CD4-positive, alpha-beta memory T cell (primary cell): Measurements from ENCODE around the gene AGBL3. TPM values are rescaled to one million over a fixed set of nuclear protein-coding genes. Genes with fewer than 3 reads are reported as not detected.
A peak's percentile ranks its signal among the peaks of the same experiment; 100 is the strongest.

Experiments
- CTCF ChIA-PET: fragments of 350-600 bp; sonication (Branson Sonifier 250); formaldehyde crosslinking; loops from one replicate; lab custom pipeline; 2021; ENCODE audit warnings: inconsistent platforms; ENCODE audit not compliant: partially characterized antibody; lab: Charles Lee
- POLR2A ChIA-PET: fragments of 350-600 bp; sonication (Branson Sonifier 250); formaldehyde crosslinking; loops from one replicate; lab custom pipeline; 2021; ENCODE audit not compliant: partially characterized antibody; lab: Charles Lee
- DNase-seq, 5 donors: peaks; one replicate each; pipeline versions ENCODE4 v3.0.0 to v3.0.0-alpha.2; 2020 to 2022; ENCODE audit warnings: mixed read lengths in 1 of 5
- H3K27ac ChIP-seq: one replicate; pipeline ENCODE4 v1.7.0; 2013; ENCODE audit warnings: low read depth, low read length
- H3K27me3 ChIP-seq: 2 replicates; pipeline ENCODE4 v1.7.0; 2013; ENCODE audit warnings: mild to moderate bottlenecking, low read length, moderate library complexity; ENCODE audit not compliant: insufficient read depth
- H3K36me3 ChIP-seq: 2 replicates; pipeline ENCODE4 v1.7.0; 2013; ENCODE audit warnings: mild to moderate bottlenecking, low read length, moderate library complexity; ENCODE audit not compliant: insufficient read depth
- H3K4me1 ChIP-seq: 2 replicates; pipeline ENCODE4 v1.7.0; 2013; ENCODE audit warnings: mild to moderate bottlenecking, low read length, moderate library complexity; ENCODE audit not compliant: insufficient read depth
- H3K4me3 ChIP-seq, 2 donors: one replicate each; pipeline ENCODE4 v1.7.0; 2013; ENCODE audit warnings: low read length in 2 of 2, mild to moderate bottlenecking in 1 of 2
- H3K9me3 ChIP-seq, 2 donors: one replicate each; pipeline ENCODE4 v1.7.0; 2013; ENCODE audit warnings: low read length in 2 of 2, control low read depth in 1 of 2; ENCODE audit not compliant: control insufficient read depth in 1 of 2
- H3K27ac Mint-ChIP-seq, 7 donors: one replicate each; pipeline ENCODE4 v1.8.0; 2020 to 2021; ENCODE audit warnings: mixed read lengths in 7 of 7, mild to moderate bottlenecking in 6 of 7, inconsistent platforms in 3 of 7, moderate library complexity in 3 of 7
- H3K27me3 Mint-ChIP-seq, 2 donors: one replicate each; pipeline ENCODE4 v1.8.0; 2020 to 2021; ENCODE audit warnings: mixed read lengths in 2 of 2
- H3K36me3 Mint-ChIP-seq, 2 donors: one replicate each; pipeline ENCODE4 v1.8.0; 2020 to 2021; ENCODE audit warnings: mixed read lengths in 2 of 2, inconsistent platforms in 1 of 2, mild to moderate bottlenecking in 1 of 2
- H3K4me1 Mint-ChIP-seq, 4 donors: one replicate each; pipeline ENCODE4 v1.8.0; 2020 to 2021; ENCODE audit warnings: mixed read lengths in 4 of 4, mild to moderate bottlenecking in 1 of 4
- H3K4me3 Mint-ChIP-seq, 8 donors: one replicate each; pipeline ENCODE4 v1.8.0; 2020 to 2021; ENCODE audit warnings: mixed read lengths in 8 of 8, mild to moderate bottlenecking in 7 of 8, moderate library complexity in 6 of 8, inconsistent platforms in 3 of 8
- H3K9me3 Mint-ChIP-seq, 8 donors: one replicate each; pipeline ENCODE4 v1.8.0; 2020 to 2021; ENCODE audit warnings: mixed read lengths in 8 of 8, mild to moderate bottlenecking in 5 of 8, inconsistent platforms in 3 of 8, moderate library complexity in 1 of 8
- intact Hi-C: fragments of 100-400 bp; cut with micrococcal nuclease; formaldehyde crosslinking; loops from one replicate; pipeline ENCODE4 v1.15.1; 2023
- polyA plus RNA-seq, 2 donors: library from polyadenylated mRNA; unstranded; fragments of 300-500 nt; fragmentation: Illumina TruSeq; gene quantifications; one replicate each; pipeline ENCODE4 v1.2.3, GENCODE V29; 2021
- total RNA-seq, 2 experiments: library from RNA; stranded (reverse); gene quantifications; one replicate each; pipeline ENCODE4 v1.2.3, GENCODE V29; 2021

The AGBL3 gene
- total and polyA plus RNA-seq, 4 experiments from 2014 or later: 0.42 to 6.2 (median 3.2) TPM

DNA sequence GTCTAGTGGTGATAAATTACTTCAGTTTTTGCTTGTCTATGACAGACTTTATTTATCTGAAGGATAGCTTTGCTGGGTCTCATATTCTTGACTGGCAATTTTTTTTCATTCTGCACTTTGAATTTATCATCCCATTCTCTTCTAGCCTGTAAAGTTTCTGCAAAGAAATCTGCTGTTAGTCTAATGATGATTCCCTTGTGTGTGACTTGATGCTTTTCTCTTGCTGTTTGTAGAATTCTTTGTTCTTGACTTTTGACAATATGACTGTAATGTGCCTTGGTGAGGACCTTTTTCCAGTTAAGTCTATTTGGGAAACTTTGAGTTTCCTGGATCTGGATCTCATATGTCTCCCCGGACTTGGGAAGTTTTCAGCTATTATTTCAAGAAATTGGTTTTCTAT lies 102.3 kb downstream of the AGBL3 start:
- no peaks in the 10 kb centered on the region for H3K36me3 ChIP-seq
- Mint-ChIP-seq H3K9me3 (peaks cover 0 to 49% (median 41%) of the 10 kb centered on the region in 8 donors), H3K4me3 (peak overlapping the region in 1 of 8 donors; percentile 4), H3K27me3 (no peaks in the 10 kb centered on the region), H3K27ac (no peak overlapping the region), H3K36me3 (peaks cover 33 to 38% of the 10 kb centered on the region in 2 donors), H3K4me1 (no peaks in the 10 kb centered on the region)
- peaks cover 0 to 5% of the 10 kb centered on the region in 2 donors for H3K9me3 ChIP-seq
- no peaks in the 10 kb centered on the region for H3K4me1 ChIP-seq
- no peaks in the 10 kb centered on the region for H3K27me3 ChIP-seq
- no peak overlapping the region for H3K4me3 ChIP-seq
- CTCF ChIA-PET: no interaction called here
- POLR2A ChIA-PET: no interaction called here
- no peak overlapping the region for H3K27ac ChIP-seq
- no peak for DNase-seq
- intact Hi-C loops: no loop called here

DNA sequence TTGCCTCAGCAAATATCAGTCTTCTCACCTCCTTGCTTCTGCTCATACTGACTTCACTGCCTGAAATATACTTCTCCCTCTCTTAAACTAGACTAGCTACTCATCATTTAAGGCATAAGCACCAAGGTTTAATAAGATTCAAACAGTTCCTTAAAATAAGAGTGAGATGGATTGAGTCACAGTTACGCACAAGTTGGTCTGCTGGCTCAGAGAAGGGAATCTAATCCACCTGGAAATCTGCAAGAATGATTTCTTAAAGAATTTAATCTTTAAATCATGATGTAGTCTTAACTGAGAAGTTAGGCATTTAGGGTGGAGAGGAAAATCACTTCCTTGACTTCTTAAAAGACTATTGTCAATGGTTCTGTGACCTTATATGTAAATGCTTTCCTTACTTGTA lies 105.4 kb downstream of the AGBL3 start:
- no peak for DNase-seq
- no peak overlapping the region for H3K27ac Mint-ChIP-seq
- no peaks in the 10 kb centered on the region for H3K27me3 Mint-ChIP-seq
- H3K4me1 Mint-ChIP-seq: no peaks in the 10 kb centered on the region
- Histone ChIP-seq H3K36me3 (no peaks in the 10 kb centered on the region), H3K27ac (no peak overlapping the region), H3K27me3 (no peaks in the 10 kb centered on the region), H3K4me3 (no peak overlapping the region), H3K9me3 (peaks cover 0 to 5% of the 10 kb centered on the region in 2 donors), H3K4me1 (no peaks in the 10 kb centered on the region)
- no peak overlapping the region for H3K4me3 Mint-ChIP-seq
- peaks cover 3 to 30% (median 25%) of the 10 kb centered on the region in 8 donors for H3K9me3 Mint-ChIP-seq
- H3K36me3 Mint-ChIP-seq: peaks cover 33 to 41% of the 10 kb centered on the region in 2 donors
- CTCF ChIA-PET: no interaction called here
- intact Hi-C loops: no loop called here
- POLR2A ChIA-PET: no interaction called here

DNA sequence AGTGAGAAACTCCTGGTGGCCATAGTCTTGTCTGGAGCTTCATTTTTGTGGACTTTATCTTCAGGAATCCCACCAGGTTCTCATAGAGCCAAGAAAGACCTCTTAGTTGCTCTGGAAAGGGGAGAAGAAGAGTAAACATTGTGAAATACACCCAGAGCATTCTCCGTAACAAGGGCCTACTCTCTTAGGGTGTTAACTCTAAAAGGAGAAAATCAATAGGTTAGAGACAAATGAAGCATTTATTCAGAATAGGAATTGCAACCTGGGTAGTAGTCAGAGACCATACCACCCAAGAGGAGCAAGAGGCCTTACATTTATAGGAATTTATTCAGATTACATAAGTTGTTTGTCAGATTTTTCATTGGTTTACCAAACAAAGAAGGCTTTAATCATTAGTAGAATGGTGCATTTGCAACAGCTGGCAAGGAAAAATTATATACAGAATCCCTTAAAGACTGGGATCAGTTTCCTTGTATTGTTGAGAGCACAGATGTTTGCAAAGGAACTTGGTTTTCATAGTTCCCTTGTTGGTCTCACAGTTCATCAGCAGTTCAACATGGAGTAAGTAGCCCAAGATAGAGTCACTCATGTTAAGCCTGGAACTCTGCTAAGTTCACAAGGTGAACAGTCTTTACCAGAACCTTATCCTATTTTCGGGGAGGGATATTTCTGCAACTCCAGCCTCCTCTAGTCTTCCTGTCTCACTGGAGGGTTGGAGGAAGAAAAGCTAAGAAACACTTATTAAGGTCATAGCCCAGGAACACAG lies 108.3 kb downstream of the AGBL3 start:
- intact Hi-C loops: no loop called here
- Histone ChIP-seq H3K4me3 (no peak overlapping the region), H3K9me3 (no peaks in the 10 kb centered on the region), H3K27ac (no peak overlapping the region), H3K4me1 (no peaks in the 10 kb centered on the region), H3K27me3 (no peaks in the 10 kb centered on the region), H3K36me3 (no peaks in the 10 kb centered on the region)
- Mint-ChIP-seq H3K4me3 (no peak overlapping the region), H3K9me3 (peaks cover 0 to 4% (median 2%) of the 10 kb centered on the region in 8 donors), H3K27me3 (no peaks in the 10 kb centered on the region), H3K27ac (no peak overlapping the region), H3K4me1 (no peaks in the 10 kb centered on the region), H3K36me3 (peaks cover 23 to 29% of the 10 kb centered on the region in 2 donors)
- DNase-seq: no peak
- ChIA-PET POLR2A (no interaction called here), CTCF (interaction anchor here (0.7 kb wide), 1 partner anchor 107 kb away, joined by 3 read pairs; no protein-coding TSS in a partner anchor)

GRCh38 chr7:135095450-135095849 lies 109.1 kb downstream of the AGBL3 start:
- intact Hi-C loops: no loop called here
- H3K36me3 ChIP-seq: no peaks in the 10 kb centered on the region
- no peaks in the 10 kb centered on the region for H3K27me3 Mint-ChIP-seq
- H3K4me1 ChIP-seq: no peaks in the 10 kb centered on the region
- H3K9me3 Mint-ChIP-seq: peaks cover 0 to 4% (median 2%) of the 10 kb centered on the region in 8 donors
- peaks cover 20 to 27% of the 10 kb centered on the region in 2 donors for H3K36me3 Mint-ChIP-seq
- no peaks in the 10 kb centered on the region for H3K4me1 Mint-ChIP-seq
- peak overlapping the region in 1 of 7 donors; percentile 36 for H3K27ac Mint-ChIP-seq
- no peaks in the 10 kb centered on the region for H3K9me3 ChIP-seq
- no peak for DNase-seq
- no peak overlapping the region for H3K27ac ChIP-seq
- ChIA-PET POLR2A (no interaction called here), CTCF (no interaction called here)
- H3K4me3 ChIP-seq: no peak overlapping the region
- H3K4me3 Mint-ChIP-seq: no peak overlapping the region
- no peaks in the 10 kb centered on the region for H3K27me3 ChIP-seq

DNA sequence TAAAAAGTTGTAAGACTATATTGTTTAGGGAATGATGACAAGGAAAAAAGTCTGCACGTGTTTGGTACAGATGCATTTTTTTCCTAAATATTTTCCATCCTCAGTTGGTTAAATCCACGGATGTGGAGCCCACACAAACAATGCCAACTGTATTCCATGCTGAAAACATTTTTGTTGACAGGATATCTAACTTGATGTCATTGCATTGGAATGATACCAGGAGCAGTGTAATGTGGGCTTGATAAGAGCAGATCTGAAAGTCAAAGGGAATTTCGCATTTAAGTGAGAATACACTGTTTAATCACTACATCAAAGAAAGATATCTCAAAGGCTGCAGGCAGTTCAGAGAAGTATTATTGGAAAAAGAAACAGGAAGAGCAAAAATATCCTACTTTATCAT lies 112.1 kb downstream of the AGBL3 start:
- DNase-seq: no peak
- Mint-ChIP-seq H3K27me3 (no peaks in the 10 kb centered on the region), H3K4me3 (no peak overlapping the region), H3K9me3 (peaks cover 0 to 3% (median under 1%) of the 10 kb centered on the region in 8 donors), H3K4me1 (no peaks in the 10 kb centered on the region), H3K27ac (peak overlapping the region in 1 of 7 donors; percentile 31), H3K36me3 (peaks cover 6 to 7% of the 10 kb centered on the region in 2 donors)
- Histone ChIP-seq H3K27ac (no peak overlapping the region), H3K4me1 (no peaks in the 10 kb centered on the region), H3K4me3 (no peak overlapping the region), H3K36me3 (no peaks in the 10 kb centered on the region), H3K27me3 (no peaks in the 10 kb centered on the region), H3K9me3 (no peaks in the 10 kb centered on the region)
- CTCF ChIA-PET: no interaction called here
- POLR2A ChIA-PET: no interaction called here
- intact Hi-C loops: no loop called here

- Mint-ChIP-seq H3K4me1 (no peaks in the 10 kb centered on the region), H3K27me3 (no peaks in the 10 kb centered on the region), H3K27ac (no peak overlapping the region), H3K4me3 (no peak overlapping the region), H3K36me3 (no peaks in the 10 kb centered on the region), H3K9me3 (peaks cover 0 to 10% (median 4%) of the 10 kb centered on the region in 8 donors)
- intact Hi-C loops: no loop called here
- DNase-seq: no peak
- H3K4me1 ChIP-seq: no peaks in the 10 kb centered on the region
- no peak overlapping the region for H3K4me3 ChIP-seq
- no peaks in the 10 kb centered on the region for H3K36me3 ChIP-seq
- no peak overlapping the region for H3K27ac ChIP-seq
- no peaks in the 10 kb centered on the region for H3K27me3 ChIP-seq
- CTCF ChIA-PET: no interaction called here
- no peaks in the 10 kb centered on the region for H3K9me3 ChIP-seq
- POLR2A ChIA-PET: no interaction called here
These were observed 114.5 kb downstream of the AGBL3 start for GRCh38 chr7:135100856-135101255.

DNA sequence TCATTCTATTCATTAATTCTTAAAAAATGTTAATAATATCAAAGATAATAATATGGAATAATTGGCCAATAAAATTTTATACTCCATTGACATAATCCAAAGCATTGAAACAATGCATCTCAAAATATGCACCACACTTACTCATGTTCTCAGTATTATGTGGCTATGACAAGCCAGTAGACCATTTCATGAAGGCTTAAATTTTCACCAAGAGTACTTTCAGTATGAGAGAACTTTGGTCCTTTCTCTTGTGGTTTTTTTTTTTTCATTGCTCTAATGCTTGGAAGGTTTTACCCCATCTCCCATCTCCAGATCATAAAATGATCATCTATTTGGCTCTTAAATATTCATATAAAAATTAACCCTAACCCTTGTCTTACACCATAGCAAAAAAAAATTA lies 116.1 kb downstream of the AGBL3 start:
- intact Hi-C loops: no loop called here
- Histone ChIP-seq H3K4me1 (no peaks in the 10 kb centered on the region), H3K27me3 (no peaks in the 10 kb centered on the region), H3K36me3 (no peaks in the 10 kb centered on the region), H3K4me3 (no peak overlapping the region), H3K9me3 (no peaks in the 10 kb centered on the region), H3K27ac (no peak overlapping the region)
- Mint-ChIP-seq H3K4me1 (no peaks in the 10 kb centered on the region), H3K27me3 (no peaks in the 10 kb centered on the region), H3K4me3 (no peak overlapping the region), H3K9me3 (peaks cover 0 to 22% (median 12%) of the 10 kb centered on the region in 8 donors), H3K27ac (no peak overlapping the region), H3K36me3 (peaks cover 0 to 5% of the 10 kb centered on the region in 2 donors)
- DNase-seq: no peak
- CTCF ChIA-PET: no interaction called here
- POLR2A ChIA-PET: no interaction called here
